ENCODE results near the gene GJA4. TPM values are rescaled to one million over a fixed set of nuclear protein-coding genes. Genes with fewer than 3 reads are reported as not detected.

Gene GJA4
- total and polyA plus RNA-seq, 2 donors (not counting 3 experiments of a cell fraction or from before 2014, with no cell fraction given), result 22.1 to 175 TPM

- no TSS peak for BruUV-seq (replicated peaks)
- Histone ChIP-seq H3K4me1 (ENCODE audit: control insufficient read depth, extremely low read depth, insufficient read depth, low read length) (no peaks in the 10 kb centered on the region), H3K9ac (replicated peaks; ENCODE audit: extremely low read depth, insufficient read depth, low read length) (no peak overlapping the region), H4K20me1 (replicated peaks; ENCODE audit: control insufficient read depth, extremely low read depth, insufficient read depth, low read length) (no peaks in the 10 kb centered on the region), H3K4me3 (replicated peaks in 1 of 3; ENCODE audit: insufficient read depth in 1 of 3, low read depth in 1 of 3, low read length in 3 of 3) (no peak overlapping the region), H3K79me2 (ENCODE audit: control insufficient read depth, insufficient read depth, low read length) (no peaks in the 10 kb centered on the region), H3K9me3 (replicated peaks; ENCODE audit: control insufficient read depth, insufficient read depth, low read length) (no peaks in the 10 kb centered on the region), H3K4me2 (ENCODE audit: insufficient read depth, low read length) (no peak overlapping the region), H3K27me3 (ENCODE audit: control insufficient read depth in 2 of 2, insufficient read depth in 2 of 2, low read length in 2 of 2) (peaks cover 17 to 23% of the 10 kb centered on the region in 2 experiments), H2AFZ (ENCODE audit: low read depth, low read length) (no peak overlapping the region), H3K9me1 (replicated peaks; ENCODE audit: control insufficient read depth, extremely low read depth, insufficient read depth, low read length) (no peaks in the 10 kb centered on the region), H3K36me3 (ENCODE audit: control insufficient read depth in 2 of 2, extremely low read depth in 1 of 2, insufficient read depth in 2 of 2, low read length in 2 of 2) (no peaks in the 10 kb centered on the region), H3K27ac (ENCODE audit: insufficient read depth, low read depth, low read length) (no peak overlapping the region)
- ChIA-PET POLR2A (no interaction called here), CTCF (interaction anchor here (0.6 to 4.0 kb wide), 17 partner anchors 9 to 462 kb away, joined by 3 to 83 read pairs (median 5); partner anchors contain the start of genes SMIM12 and TMEM35B)
- intact Hi-C loops (cut with micrococcal nuclease), result loop anchor here (1.0 to 5.0 kb wide), 6 partner anchors 66 to 986 kb away; partner anchors contain the start of gene SFPQ
- TF ChIP-seq POLR2AphosphoS5 (IDR thresholded peaks at IDR 0.05; ENCODE audit: insufficient read depth, low read depth, low read length) (no peak), MYC (IDR thresholded peaks at IDR 0.05; ENCODE audit: low read depth, low read length) (no peak)
- FAIRE-seq (no peak), DNase-seq (ENCODE audit: low read depth, low spot score) (no peak)
- dilution Hi-C loops (cut with MboI; ENCODE audit: extremely low pct_ligation_motif_present, low sequenced_read_pairs), result no loop called here
Measured at GRCh38 chr1:34785875-34786470, 6.8 kb upstream of the GJA4 start.

- no peaks in the 10 kb centered on the region for H3K4me1 ChIP-seq (ENCODE audit: control insufficient read depth, extremely low read depth, insufficient read depth, low read length)
- no TSS peak for BruUV-seq (replicated peaks)
- CTCF ChIA-PET, result interaction anchor here (0.6 to 4.0 kb wide), 16 partner anchors 9 to 462 kb away, joined by 3 to 83 read pairs (median 4); partner anchors contain the start of genes SMIM12 and TMEM35B
- H3K4me2 ChIP-seq (ENCODE audit: insufficient read depth, low read length), result no peak overlapping the region
- no peak overlapping the region for H2AFZ ChIP-seq (ENCODE audit: low read depth, low read length)
- H3K27me3 ChIP-seq (ENCODE audit: control insufficient read depth in 2 of 2, insufficient read depth in 2 of 2, low read length in 2 of 2), result peaks cover 18 to 19% of the 10 kb centered on the region in 2 experiments
- H3K36me3 ChIP-seq (ENCODE audit: control insufficient read depth in 2 of 2, extremely low read depth in 1 of 2, insufficient read depth in 2 of 2, low read length in 2 of 2), result no peaks in the 10 kb centered on the region
- intact Hi-C loops (cut with micrococcal nuclease) (loop anchor here (1.0 to 5.0 kb wide), 6 partner anchors 66 to 986 kb away; partner anchors contain the start of gene SFPQ), dilution Hi-C loops (cut with MboI; ENCODE audit: extremely low pct_ligation_motif_present, low sequenced_read_pairs) (no loop called here)
- H3K9me3 ChIP-seq (replicated peaks; ENCODE audit: control insufficient read depth, insufficient read depth, low read length), result no peaks in the 10 kb centered on the region
- TF ChIP-seq CTCF (IDR thresholded peaks at IDR 0.05; ENCODE audit: extremely low read depth in 1 of 2, insufficient read depth in 1 of 2, low read depth in 1 of 2, low read length in 2 of 2) (peak; percentile 74 to 89), POLR2AphosphoS5 (IDR thresholded peaks at IDR 0.05; ENCODE audit: insufficient read depth, low read depth, low read length) (no peak)
- H4K20me1 ChIP-seq (replicated peaks; ENCODE audit: control insufficient read depth, extremely low read depth, insufficient read depth, low read length), result no peaks in the 10 kb centered on the region
- POLR2A ChIA-PET, result no interaction called here
- no peaks in the 10 kb centered on the region for H3K9me1 ChIP-seq (replicated peaks; ENCODE audit: control insufficient read depth, extremely low read depth, insufficient read depth, low read length)
- no peaks in the 10 kb centered on the region for H3K79me2 ChIP-seq (ENCODE audit: control insufficient read depth, insufficient read depth, low read length)
- FAIRE-seq (peak; percentile 93), DNase-seq (ENCODE audit: low read depth, low spot score) (peak; percentile 79)
- no peak overlapping the region for H3K4me3 ChIP-seq (replicated peaks in 1 of 3; ENCODE audit: insufficient read depth in 1 of 3, low read depth in 1 of 3, low read length in 3 of 3)
- H3K27ac ChIP-seq (ENCODE audit: insufficient read depth, low read depth, low read length), result no peak overlapping the region
- no peak overlapping the region for H3K9ac ChIP-seq (replicated peaks; ENCODE audit: extremely low read depth, insufficient read depth, low read length)
Measured at GRCh38 chr1:34786521-34787325, 6.1 kb upstream of the GJA4 start.
